ENCODE results near the gene MASP1.
"Not testable (repeated sequence)": the region's sequence is repeated elsewhere in the genome, so short reads cannot be mapped to it uniquely, and the experiment has no call there.

Gene MASP1

DNA sequence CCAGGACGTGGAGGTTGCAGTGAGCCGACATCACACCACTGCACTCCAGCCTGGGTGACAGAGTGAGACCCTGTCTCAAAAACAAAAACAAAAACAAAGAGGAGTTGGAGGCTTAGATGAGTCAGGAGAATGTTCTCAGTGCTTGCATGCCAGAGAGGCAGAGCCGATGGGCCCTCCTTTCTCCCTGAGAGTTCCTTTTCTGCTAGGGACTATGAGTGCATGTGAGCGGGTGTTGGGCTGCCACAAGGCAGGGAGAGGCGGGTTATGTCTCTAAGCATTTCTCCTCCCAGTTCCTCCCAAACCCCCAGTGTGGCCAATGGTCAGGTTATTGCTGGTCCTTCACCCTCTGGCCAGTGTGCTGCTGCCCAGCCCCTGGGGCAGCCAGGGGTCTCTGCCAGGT, 49.1 kb downstream of the MASP1 start:
- no CpG with 5 or more reads among the region's 5 CpGs for WGBS (ENCODE audit: extremely low coverage, insufficient coverage, insufficient read length)
- H3K4me3 ChIP-seq (ENCODE audit: low read depth, low read length): no peak overlapping the region

DNA sequence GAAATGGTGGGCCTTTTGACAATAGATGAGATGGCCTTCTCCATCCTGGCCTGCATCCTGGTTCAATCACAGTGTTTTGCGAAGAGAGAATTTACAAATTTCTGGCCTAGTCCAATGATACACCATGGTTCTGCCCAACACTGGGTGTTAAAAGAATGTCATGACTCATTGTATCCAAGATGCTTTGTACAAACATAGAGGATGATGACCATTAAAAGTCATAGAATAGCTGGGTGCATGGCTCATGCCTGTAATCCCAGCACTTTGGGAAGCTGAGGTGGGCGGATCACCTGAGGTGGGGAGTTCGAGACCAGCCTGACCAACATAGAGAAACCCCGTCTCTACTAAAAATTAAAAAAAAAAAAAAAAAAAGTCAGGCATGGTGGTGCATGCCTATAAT, 52.7 kb downstream of the MASP1 start:
- no CpG with 5 or more reads among the region's 4 CpGs for WGBS (ENCODE audit: extremely low coverage, insufficient coverage, insufficient read length)
- not testable (repeated sequence) for H3K36me3 ChIP-seq (ENCODE audit: control insufficient read depth in 1 of 2, insufficient read depth in 2 of 2, low read length in 2 of 2); H3K23ac ChIP-seq (ENCODE audit: low read length); H3K79me2 ChIP-seq (ENCODE audit: control insufficient read depth, insufficient read depth, low read length, poor library complexity); H4K8ac ChIP-seq (ENCODE audit: low read depth, low read length); H3K4me2 ChIP-seq (ENCODE audit: low read length); H3K18ac ChIP-seq (ENCODE audit: low read length); H3K9ac ChIP-seq (ENCODE audit: low read length); H3K4me3 ChIP-seq (ENCODE audit: low read depth, low read length); H2BK12ac ChIP-seq (ENCODE audit: low read length); H3K14ac ChIP-seq (ENCODE audit: low read length); H3K4me1 ChIP-seq (ENCODE audit: control insufficient read depth in 1 of 2, insufficient read depth in 2 of 2, low read length in 2 of 2); H2BK5ac ChIP-seq (ENCODE audit: low read depth, low read length, poor library complexity); H3K9me3 ChIP-seq (ENCODE audit: insufficient read depth, low read depth, low read length); H2BK120ac ChIP-seq (ENCODE audit: insufficient read depth, low read length, poor library complexity); H2AK5ac ChIP-seq (ENCODE audit: low read length); H3K4ac ChIP-seq (ENCODE audit: low read depth, low read length); DNase-seq; H2AFZ ChIP-seq (ENCODE audit: insufficient read depth, low read length, poor library complexity); H3K27me3 ChIP-seq (ENCODE audit: insufficient read depth, low read length); H3K79me1 ChIP-seq (ENCODE audit: low read length); H4K91ac ChIP-seq (ENCODE audit: low read depth, low read length); H4K12ac ChIP-seq (ENCODE audit: low read depth, low read length); H3K27ac ChIP-seq (ENCODE audit: low read depth, low read length)

More for the DNA sequence above, 49.1 kb downstream of the MASP1 start:
- no peak overlapping the region for H4K8ac ChIP-seq (ENCODE audit: low read depth, low read length)
- no peaks in the 10 kb centered on the region for H3K4me1 ChIP-seq (ENCODE audit: control insufficient read depth in 1 of 2, insufficient read depth in 2 of 2, low read length in 2 of 2)
- H3K4me2 ChIP-seq (ENCODE audit: low read length): no peak overlapping the region
- peaks cover 4% of the 10 kb centered on the region for H3K9me3 ChIP-seq (ENCODE audit: insufficient read depth, low read depth, low read length)
- H3K79me2 ChIP-seq (ENCODE audit: control insufficient read depth, insufficient read depth, low read length, poor library complexity): no peaks in the 10 kb centered on the region
- no peak overlapping the region for H3K4ac ChIP-seq (ENCODE audit: low read depth, low read length)
- no peaks in the 10 kb centered on the region for H3K36me3 ChIP-seq (ENCODE audit: control insufficient read depth in 1 of 2, insufficient read depth in 2 of 2, low read length in 2 of 2)
- no peaks in the 10 kb centered on the region for H3K27me3 ChIP-seq (ENCODE audit: insufficient read depth, low read length)
- H2BK12ac ChIP-seq (ENCODE audit: low read length): no peak overlapping the region
- no peak overlapping the region for H3K18ac ChIP-seq (ENCODE audit: low read length)
- H3K27ac ChIP-seq (ENCODE audit: low read depth, low read length): no peak overlapping the region
- H4K91ac ChIP-seq (ENCODE audit: low read depth, low read length): no peak overlapping the region
- H3K14ac ChIP-seq (ENCODE audit: low read length): no peak overlapping the region
- no peak overlapping the region for H3K9ac ChIP-seq (ENCODE audit: low read length)
- H2BK120ac ChIP-seq (ENCODE audit: insufficient read depth, low read length, poor library complexity): no peak overlapping the region
- no peak for DNase-seq
- no peak overlapping the region for H4K12ac ChIP-seq (ENCODE audit: low read depth, low read length)
- no peak overlapping the region for H3K23ac ChIP-seq (ENCODE audit: low read length)
- no peak overlapping the region for H2AFZ ChIP-seq (ENCODE audit: insufficient read depth, low read length, poor library complexity)
- no peaks in the 10 kb centered on the region for H3K79me1 ChIP-seq (ENCODE audit: low read length)
- no peak overlapping the region for H2AK5ac ChIP-seq (ENCODE audit: low read length)
- no peak overlapping the region for H2BK5ac ChIP-seq (ENCODE audit: low read depth, low read length, poor library complexity)

DNA sequence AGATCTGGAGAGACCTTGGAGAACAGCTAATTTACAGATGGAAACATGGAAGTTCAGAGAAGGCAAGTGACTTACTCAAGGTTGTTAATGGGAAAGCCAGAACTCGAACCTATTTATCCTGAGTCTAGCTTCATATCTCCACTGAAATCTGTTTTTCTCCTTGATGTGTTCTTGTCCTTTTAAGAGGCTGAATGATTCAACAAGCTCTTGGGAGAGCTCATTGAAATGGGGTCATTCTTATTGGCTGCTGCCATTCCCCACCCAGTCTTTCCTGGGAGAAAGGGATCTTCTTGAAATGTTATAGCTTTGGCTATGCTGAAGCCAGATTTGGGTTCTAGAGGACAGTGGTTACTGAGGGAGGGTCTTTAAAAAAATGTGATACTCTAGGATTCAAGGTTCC, 53.3 kb downstream of the MASP1 start:
- Histone ChIP-seq H4K91ac (ENCODE audit: low read depth, low read length) (no peak overlapping the region), H4K12ac (ENCODE audit: low read depth, low read length) (no peak overlapping the region), H2BK12ac (ENCODE audit: low read length) (no peak overlapping the region), H3K9ac (ENCODE audit: low read length) (no peak overlapping the region), H2BK5ac (ENCODE audit: low read depth, low read length, poor library complexity) (no peak overlapping the region), H3K4ac (ENCODE audit: low read depth, low read length) (no peak overlapping the region), H3K4me3 (ENCODE audit: low read depth, low read length) (no peak overlapping the region), H3K27me3 (ENCODE audit: insufficient read depth, low read length) (no peaks in the 10 kb centered on the region), H3K79me2 (ENCODE audit: control insufficient read depth, insufficient read depth, low read length, poor library complexity) (no peaks in the 10 kb centered on the region), H3K14ac (ENCODE audit: low read length) (no peak overlapping the region), H3K36me3 (ENCODE audit: control insufficient read depth in 1 of 2, insufficient read depth in 2 of 2, low read length in 2 of 2) (no peaks in the 10 kb centered on the region), H4K8ac (ENCODE audit: low read depth, low read length) (no peak overlapping the region), H3K9me3 (ENCODE audit: insufficient read depth, low read depth, low read length) (peaks cover 5% of the 10 kb centered on the region), H2BK120ac (ENCODE audit: insufficient read depth, low read length, poor library complexity) (no peak overlapping the region), H3K4me2 (ENCODE audit: low read length) (no peak overlapping the region), H3K18ac (ENCODE audit: low read length) (no peak overlapping the region), H2AK5ac (ENCODE audit: low read length) (no peak overlapping the region), H3K79me1 (ENCODE audit: low read length) (no peaks in the 10 kb centered on the region), H3K4me1 (ENCODE audit: control insufficient read depth in 1 of 2, insufficient read depth in 2 of 2, low read length in 2 of 2) (no peaks in the 10 kb centered on the region), H3K27ac (ENCODE audit: low read depth, low read length) (no peak overlapping the region), H2AFZ (ENCODE audit: insufficient read depth, low read length, poor library complexity) (no peak overlapping the region), H3K23ac (ENCODE audit: low read length) (no peak overlapping the region)
- no CpG with 5 or more reads among the region's 1 CpG for WGBS (ENCODE audit: extremely low coverage, insufficient coverage, insufficient read length)
- no peak for DNase-seq

DNA sequence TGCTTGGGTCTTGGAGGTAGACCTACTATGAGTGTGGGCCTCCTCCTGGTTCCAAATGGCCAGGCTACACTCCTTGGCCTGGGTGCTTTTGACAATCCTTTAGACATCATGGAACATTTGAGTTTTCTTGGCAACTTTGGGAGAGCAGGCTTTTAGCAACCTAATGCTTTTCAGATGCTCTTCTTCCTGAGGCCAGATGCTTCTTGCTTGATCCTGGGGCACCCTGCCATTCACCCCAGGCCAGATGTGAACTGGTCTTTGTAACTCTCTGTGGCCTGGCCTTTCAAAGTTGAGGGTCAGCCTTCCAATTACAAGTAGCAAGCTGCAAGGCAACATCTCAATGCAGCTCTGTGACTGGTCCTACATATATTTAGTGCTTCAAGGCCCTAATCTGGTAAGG, 53.8 kb downstream of the MASP1 start:
- H3K4ac ChIP-seq (ENCODE audit: low read depth, low read length): no peak overlapping the region
- no peaks in the 10 kb centered on the region for H3K79me2 ChIP-seq (ENCODE audit: control insufficient read depth, insufficient read depth, low read length, poor library complexity)
- no peak overlapping the region for H2BK120ac ChIP-seq (ENCODE audit: insufficient read depth, low read length, poor library complexity)
- DNase-seq: no peak
- H2BK5ac ChIP-seq (ENCODE audit: low read depth, low read length, poor library complexity): no peak overlapping the region
- H4K8ac ChIP-seq (ENCODE audit: low read depth, low read length): no peak overlapping the region
- H3K27ac ChIP-seq (ENCODE audit: low read depth, low read length): no peak overlapping the region
- H3K79me1 ChIP-seq (ENCODE audit: low read length): no peaks in the 10 kb centered on the region
- H3K4me2 ChIP-seq (ENCODE audit: low read length): no peak overlapping the region
- peaks cover 5% of the 10 kb centered on the region for H3K9me3 ChIP-seq (ENCODE audit: insufficient read depth, low read depth, low read length)
- no peak overlapping the region for H2AFZ ChIP-seq (ENCODE audit: insufficient read depth, low read length, poor library complexity)
- H2BK12ac ChIP-seq (ENCODE audit: low read length): no peak overlapping the region
- no peaks in the 10 kb centered on the region for H3K36me3 ChIP-seq (ENCODE audit: control insufficient read depth in 1 of 2, insufficient read depth in 2 of 2, low read length in 2 of 2)
- H4K12ac ChIP-seq (ENCODE audit: low read depth, low read length): no peak overlapping the region
- no peak overlapping the region for H3K14ac ChIP-seq (ENCODE audit: low read length)
- no peak overlapping the region for H2AK5ac ChIP-seq (ENCODE audit: low read length)
- H4K91ac ChIP-seq (ENCODE audit: low read depth, low read length): no peak overlapping the region
- H3K9ac ChIP-seq (ENCODE audit: low read length): no peak overlapping the region
- no peak overlapping the region for H3K18ac ChIP-seq (ENCODE audit: low read length)
- no peaks in the 10 kb centered on the region for H3K4me1 ChIP-seq (ENCODE audit: control insufficient read depth in 1 of 2, insufficient read depth in 2 of 2, low read length in 2 of 2)
- no peak overlapping the region for H3K23ac ChIP-seq (ENCODE audit: low read length)
- no peaks in the 10 kb centered on the region for H3K27me3 ChIP-seq (ENCODE audit: insufficient read depth, low read length)
- no peak overlapping the region for H3K4me3 ChIP-seq (ENCODE audit: low read depth, low read length)

DNA sequence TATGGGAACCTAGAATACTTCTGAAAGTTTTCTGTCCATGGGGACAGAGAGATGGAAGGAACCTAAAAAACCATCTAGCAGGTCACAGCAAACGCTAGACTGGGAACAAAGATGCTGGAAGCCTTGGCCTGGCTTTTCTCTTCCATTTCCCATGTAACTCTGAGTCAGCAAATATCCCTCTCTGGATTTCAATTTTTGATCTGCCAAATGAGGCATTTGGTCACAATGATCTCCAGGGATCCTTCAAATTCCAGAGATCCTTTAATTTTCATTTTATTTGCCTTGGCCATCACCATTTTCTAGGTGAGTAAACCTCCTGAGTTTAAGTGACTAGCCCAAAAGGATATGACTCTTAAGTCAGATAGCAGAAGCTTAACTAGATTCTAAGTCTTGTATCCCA, 54.6 kb downstream of the MASP1 start:
- H3K23ac ChIP-seq (ENCODE audit: low read length): no peak overlapping the region
- no peak overlapping the region for H2BK5ac ChIP-seq (ENCODE audit: low read depth, low read length, poor library complexity)
- peaks cover 5% of the 10 kb centered on the region for H3K9me3 ChIP-seq (ENCODE audit: insufficient read depth, low read depth, low read length)
- H3K14ac ChIP-seq (ENCODE audit: low read length): no peak overlapping the region
- no peak overlapping the region for H2BK120ac ChIP-seq (ENCODE audit: insufficient read depth, low read length, poor library complexity)
- H3K18ac ChIP-seq (ENCODE audit: low read length): no peak overlapping the region
- no peak overlapping the region for H3K4me2 ChIP-seq (ENCODE audit: low read length)
- H2AK5ac ChIP-seq (ENCODE audit: low read length): no peak overlapping the region
- H3K27ac ChIP-seq (ENCODE audit: low read depth, low read length): no peak overlapping the region
- H4K91ac ChIP-seq (ENCODE audit: low read depth, low read length): no peak overlapping the region
- H3K79me1 ChIP-seq (ENCODE audit: low read length): no peaks in the 10 kb centered on the region
- no peak overlapping the region for H3K4ac ChIP-seq (ENCODE audit: low read depth, low read length)
- no CpG with 5 or more reads among the region's 1 CpG for WGBS (ENCODE audit: extremely low coverage, insufficient coverage, insufficient read length)
- H4K12ac ChIP-seq (ENCODE audit: low read depth, low read length): no peak overlapping the region
- no peak overlapping the region for H3K4me3 ChIP-seq (ENCODE audit: low read depth, low read length)
- H3K27me3 ChIP-seq (ENCODE audit: insufficient read depth, low read length): no peaks in the 10 kb centered on the region
- H4K8ac ChIP-seq (ENCODE audit: low read depth, low read length): no peak overlapping the region
- DNase-seq: no peak
- H3K79me2 ChIP-seq (ENCODE audit: control insufficient read depth, insufficient read depth, low read length, poor library complexity): no peaks in the 10 kb centered on the region
- no peak overlapping the region for H2AFZ ChIP-seq (ENCODE audit: insufficient read depth, low read length, poor library complexity)
- H3K9ac ChIP-seq (ENCODE audit: low read length): no peak overlapping the region
- no peaks in the 10 kb centered on the region for H3K36me3 ChIP-seq (ENCODE audit: control insufficient read depth in 1 of 2, insufficient read depth in 2 of 2, low read length in 2 of 2)
- H3K4me1 ChIP-seq (ENCODE audit: control insufficient read depth in 1 of 2, insufficient read depth in 2 of 2, low read length in 2 of 2): no peaks in the 10 kb centered on the region
- H2BK12ac ChIP-seq (ENCODE audit: low read length): no peak overlapping the region
